ENCODE results near the gene HS1BP3.

HS1BP3 gene

GRCh38 chr2:20596973-20597859 lies 53.7 kb downstream of the HS1BP3 start:
- FAIRE-seq: no peak

DNA sequence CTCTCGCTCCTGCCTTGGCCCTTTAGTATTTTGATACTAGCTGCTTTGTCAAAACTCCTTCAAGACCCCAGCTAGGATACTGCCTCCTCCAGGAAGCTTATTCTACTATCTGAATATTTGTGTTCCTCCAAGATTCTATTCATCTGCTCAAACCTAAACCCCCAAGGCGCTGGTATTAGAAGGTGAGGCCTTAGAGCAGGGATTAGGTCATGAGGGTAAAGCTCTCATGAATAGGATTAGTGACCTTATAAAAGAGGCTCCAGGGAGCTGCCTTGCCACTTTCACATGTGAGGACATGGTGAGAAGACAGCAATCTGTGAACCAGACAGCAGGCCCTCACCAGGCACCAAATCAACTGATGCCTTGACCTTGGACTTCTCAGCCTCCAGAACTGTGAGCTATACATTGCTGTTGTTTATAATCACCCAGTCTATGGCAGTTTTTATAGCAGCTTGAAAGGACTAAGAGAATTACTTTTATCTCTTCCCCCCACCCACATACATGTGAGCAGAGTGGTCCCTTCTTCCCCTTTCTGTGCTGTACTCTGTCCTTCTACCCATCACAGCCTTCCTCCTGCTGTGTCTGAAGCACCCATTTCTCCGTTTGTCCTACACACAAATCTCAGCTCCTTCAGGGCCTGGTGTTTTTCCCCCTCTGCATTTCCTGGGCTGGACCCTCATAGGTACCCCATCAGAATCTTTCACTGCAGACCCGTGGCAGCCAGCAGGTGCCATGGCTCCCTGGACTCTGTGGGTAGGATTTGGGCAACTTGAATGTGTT lies 54.5 kb downstream of the HS1BP3 start:
- FAIRE-seq: no peak

DNA sequence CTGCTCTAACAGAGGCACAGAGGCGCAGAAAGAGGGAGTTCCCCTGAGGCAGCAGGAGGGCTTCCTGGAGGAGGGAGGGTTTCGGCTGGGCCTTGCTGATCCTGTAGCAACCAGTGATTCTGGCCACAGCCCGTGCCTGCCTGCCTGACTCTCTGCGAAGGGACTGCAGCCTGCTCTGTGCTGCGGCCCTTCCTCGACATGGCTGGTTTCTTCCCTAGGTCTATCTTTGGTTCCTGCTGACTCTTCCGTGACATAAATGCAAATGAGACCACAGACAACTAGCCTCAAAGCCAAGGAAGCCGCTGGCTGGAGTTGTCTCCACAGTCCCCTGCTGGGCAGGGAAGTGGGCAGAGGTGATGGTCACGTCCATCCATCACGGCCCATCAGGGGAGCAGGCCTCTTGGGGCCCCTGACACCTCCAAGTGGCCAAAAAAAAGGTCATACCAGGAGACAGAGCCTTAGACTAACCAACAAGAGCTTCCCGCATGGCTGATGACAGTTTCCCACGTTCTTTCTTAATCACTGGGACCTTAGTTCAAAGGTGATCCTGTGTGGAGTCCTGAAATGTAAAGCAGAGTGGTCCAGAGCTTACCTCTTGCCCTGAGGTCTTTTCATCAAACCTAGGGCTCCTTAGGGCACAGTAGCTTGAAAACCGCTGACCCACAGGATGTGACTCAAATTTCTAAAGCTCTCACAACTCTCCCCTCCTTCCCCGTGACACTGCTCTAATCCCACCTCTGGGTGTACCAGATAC lies 55.3 kb downstream of the HS1BP3 start:
- no peak for FAIRE-seq

GRCh38 chr2:20594957-20595356 lies 55.9 kb downstream of the HS1BP3 start:
- no peak for FAIRE-seq

GRCh38 chr2:20594048-20594750 lies 56.7 kb downstream of the HS1BP3 start:
- FAIRE-seq: no peak

- FAIRE-seq: no peak
Measured at GRCh38 chr2:20593072-20594034, 57.5 kb downstream of the HS1BP3 start.

GRCh38 chr2:20592106-20593071 lies 58.5 kb downstream of the HS1BP3 start:
- no peak for FAIRE-seq

DNA sequence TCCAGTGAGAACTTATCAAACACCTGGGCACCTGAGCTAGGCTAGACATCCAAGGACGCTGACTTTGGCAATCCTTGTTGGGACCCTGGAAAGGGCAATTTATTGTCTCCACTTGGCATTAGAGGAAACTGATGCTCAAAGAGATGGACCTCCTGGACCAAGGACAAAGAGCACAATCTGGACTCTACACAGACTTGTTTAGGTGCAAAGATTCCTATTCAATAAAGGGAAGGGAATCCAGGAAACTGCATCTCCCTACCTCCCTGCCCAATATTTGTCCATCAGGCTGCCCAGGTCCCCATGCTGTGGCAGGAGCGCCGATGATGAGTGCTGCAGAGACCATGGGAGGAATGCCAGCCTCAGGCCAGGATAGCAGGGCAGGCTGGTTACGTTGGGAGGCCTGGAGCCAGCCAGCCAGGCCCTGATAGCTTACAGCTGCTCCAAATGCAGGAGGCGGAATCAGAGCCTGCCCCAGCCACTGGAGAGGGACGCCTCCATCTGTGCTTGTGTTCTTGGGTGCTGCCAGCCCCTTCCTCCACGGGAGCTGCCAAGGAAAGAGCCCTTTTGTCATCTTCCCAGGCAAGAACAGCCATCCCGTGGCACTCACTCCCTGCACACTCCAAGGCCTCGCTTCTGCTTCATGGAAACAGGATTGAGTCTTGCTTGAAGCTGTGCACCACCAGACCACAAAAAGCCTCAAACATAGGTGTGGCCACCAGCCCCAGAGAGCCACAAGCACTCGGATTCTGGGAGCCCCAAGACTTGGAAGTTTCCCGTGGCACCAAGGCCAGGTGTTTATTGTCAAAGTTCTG lies 60.0 kb downstream of the HS1BP3 start:
- FAIRE-seq: no peak

DNA sequence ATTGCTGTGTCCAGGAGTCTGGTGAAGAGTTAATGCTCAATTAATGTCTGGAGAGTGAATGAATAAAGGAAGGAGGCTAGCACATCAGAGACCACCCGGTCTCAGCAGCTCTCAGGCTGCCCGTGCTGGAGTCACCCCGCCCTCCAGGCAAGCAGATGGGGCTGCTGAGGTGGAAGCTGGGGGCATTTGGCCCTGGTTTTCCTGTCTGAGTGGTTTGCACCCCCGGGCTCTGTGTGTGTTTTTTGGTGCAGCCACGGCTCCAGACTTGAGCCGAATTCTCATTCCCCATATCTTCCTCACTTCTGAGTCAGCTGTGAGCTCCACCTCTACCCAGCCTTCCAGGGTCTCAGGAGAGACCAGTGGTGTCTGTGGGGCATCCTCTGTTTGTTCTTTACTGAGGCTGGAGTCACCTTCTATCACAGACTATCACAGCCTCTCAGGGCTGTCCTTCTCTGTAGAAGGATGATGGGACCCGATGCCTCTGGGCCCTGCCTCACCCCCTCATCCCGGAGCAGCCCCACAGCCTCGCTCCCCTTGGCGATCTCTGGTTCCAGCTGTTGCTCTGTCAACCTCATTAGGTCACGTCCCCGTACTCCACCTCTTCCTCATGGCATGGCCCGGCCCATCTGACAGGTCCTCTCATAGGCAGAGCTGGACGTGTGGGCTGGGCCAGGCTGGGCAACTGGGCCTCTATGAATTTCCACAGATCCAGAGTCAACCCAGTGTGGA lies 60.8 kb downstream of the HS1BP3 start:
- FAIRE-seq: no peak

DNA sequence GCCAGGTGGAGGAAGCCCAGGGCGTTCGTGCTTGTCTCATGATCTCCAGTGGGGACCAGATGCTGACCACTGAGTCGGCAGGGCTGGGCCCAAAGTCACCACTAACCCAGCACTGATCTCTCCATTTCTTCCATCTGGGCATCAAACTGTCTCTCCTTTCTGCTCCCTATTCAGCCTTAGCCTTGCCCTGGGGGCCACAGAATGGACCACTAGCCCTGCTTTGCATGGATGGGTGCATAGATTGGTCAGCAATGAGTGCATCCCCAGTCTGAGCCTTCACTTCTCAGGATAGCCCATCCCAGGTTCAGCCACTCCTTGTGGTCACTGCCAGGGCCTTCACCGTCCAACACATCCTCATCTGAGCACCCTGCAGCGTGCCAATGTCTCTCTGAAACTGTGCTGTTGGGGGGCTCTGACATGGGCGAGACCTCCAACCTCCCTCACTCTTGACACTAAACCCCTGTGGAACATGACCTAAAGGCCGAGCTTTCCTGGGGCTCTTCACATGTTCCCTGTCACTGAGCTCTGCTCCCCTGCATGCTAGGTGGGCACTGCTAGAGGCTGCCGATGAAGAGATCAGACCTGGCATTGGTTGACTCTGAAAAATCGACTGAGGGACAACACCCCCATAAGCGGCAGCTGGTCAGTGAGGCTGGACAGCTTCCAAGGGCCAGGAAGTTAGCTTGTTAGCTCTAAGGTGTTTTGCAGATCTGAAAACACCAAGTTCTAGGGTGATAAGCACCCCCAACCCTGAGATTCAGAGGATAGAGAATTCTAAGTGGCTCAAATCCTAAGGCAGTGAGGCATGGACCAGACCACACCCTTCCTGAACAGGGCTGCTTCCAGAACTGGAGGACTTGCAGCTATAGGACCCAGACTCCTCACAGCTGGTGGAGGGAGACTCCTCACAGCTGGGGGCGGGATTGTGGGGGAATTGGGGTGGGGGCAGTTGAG lies 61.7 kb downstream of the HS1BP3 start:
- no peak for FAIRE-seq

DNA sequence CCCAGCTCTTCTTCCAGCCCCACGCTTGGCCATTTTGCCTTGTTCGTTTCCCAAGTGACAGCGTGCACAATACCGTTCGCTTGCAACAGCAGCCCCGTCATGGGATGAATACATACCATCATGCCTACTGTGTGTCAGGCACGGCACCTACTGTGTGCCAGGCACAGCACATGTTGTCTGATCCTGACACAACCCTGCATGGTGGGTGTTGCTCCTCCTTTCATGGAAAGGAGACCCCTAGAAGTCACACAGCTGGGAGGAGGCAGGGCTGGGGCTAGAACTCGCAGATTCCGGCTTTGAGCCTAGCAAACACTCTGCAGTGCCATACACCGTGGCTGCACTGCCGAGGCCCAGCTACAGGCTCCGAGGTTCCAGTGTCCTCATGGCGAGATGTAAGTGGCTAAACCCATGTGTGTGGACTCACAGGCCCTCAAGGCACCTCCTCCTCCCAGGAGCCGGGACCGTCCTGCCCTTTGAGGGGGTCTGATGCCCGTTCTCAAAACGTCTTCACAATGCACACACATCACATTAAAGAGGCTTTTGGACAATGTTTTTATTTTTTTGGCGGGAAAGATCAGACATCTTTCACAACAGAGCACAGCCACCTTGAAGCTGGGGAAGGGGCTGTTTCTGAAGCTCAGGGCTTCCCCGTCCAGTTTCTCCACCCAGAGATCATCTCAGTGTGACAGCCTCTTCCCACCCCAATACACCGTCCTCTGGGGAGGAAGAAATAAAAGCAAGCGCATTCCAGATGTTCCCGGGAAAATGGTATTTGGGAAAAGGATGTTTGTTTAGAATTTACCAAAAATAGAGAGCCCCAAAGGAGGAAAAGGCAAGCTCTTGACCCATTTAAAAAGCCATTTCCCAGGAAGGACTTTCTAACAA lies 64.9 kb downstream of the HS1BP3 start:
- no peak for FAIRE-seq

GRCh38 chr2:20585359-20585709 lies 65.6 kb downstream of the HS1BP3 start:
- FAIRE-seq: no peak

GRCh38 chr2:20584399-20585358 lies 66.2 kb downstream of the HS1BP3 start:
- peak; percentile 62 for FAIRE-seq

GRCh38 chr2:20584045-20584398 lies 66.9 kb downstream of the HS1BP3 start:
- no peak for FAIRE-seq

- no peak for FAIRE-seq
Measured at GRCh38 chr2:20583425-20583881, 67.4 kb downstream of the HS1BP3 start.
